Measurements from ENCODE around the gene ZBTB5.
A peak's percentile ranks its signal among the peaks of the same experiment; 100 is the strongest.
"Not testable (repeated sequence)": the region's sequence is repeated elsewhere in the genome, so short reads cannot be mapped to it uniquely, and the experiment has no call there.

Gene ZBTB5, protein sequence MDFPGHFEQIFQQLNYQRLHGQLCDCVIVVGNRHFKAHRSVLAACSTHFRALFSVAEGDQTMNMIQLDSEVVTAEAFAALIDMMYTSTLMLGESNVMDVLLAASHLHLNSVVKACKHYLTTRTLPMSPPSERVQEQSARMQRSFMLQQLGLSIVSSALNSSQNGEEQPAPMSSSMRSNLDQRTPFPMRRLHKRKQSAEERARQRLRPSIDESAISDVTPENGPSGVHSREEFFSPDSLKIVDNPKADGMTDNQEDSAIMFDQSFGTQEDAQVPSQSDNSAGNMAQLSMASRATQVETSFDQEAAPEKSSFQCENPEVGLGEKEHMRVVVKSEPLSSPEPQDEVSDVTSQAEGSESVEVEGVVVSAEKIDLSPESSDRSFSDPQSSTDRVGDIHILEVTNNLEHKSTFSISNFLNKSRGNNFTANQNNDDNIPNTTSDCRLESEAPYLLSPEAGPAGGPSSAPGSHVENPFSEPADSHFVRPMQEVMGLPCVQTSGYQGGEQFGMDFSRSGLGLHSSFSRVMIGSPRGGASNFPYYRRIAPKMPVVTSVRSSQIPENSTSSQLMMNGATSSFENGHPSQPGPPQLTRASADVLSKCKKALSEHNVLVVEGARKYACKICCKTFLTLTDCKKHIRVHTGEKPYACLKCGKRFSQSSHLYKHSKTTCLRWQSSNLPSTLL

GRCh38 chr9:37465249-37466036 lies at the start of gene ZBTB5:
Gene ZBTB5 (minus strand): TSS chr9:37465450. CDS start chr9:37442551, 22,899 bp downstream.
- DNase-seq (ENCODE audit: extremely low read depth in 1 of 2, low read depth in 1 of 2), result peak; percentile 96 to 99

GRCh38 chr9:37514999-37515398 lies 49.7 kb upstream of the ZBTB5 start:
- no peak for DNase-seq (ENCODE audit: extremely low read depth in 1 of 2, low read depth in 1 of 2)

GRCh38 chr9:37514415-37514814 lies 49.2 kb upstream of the ZBTB5 start:
- not testable (repeated sequence) for DNase-seq (ENCODE audit: extremely low read depth in 1 of 2, low read depth in 1 of 2)

GRCh38 chr9:37512437-37512836 lies 47.2 kb upstream of the ZBTB5 start:
- DNase-seq (ENCODE audit: extremely low read depth in 1 of 2, low read depth in 1 of 2), result no peak

DNA sequence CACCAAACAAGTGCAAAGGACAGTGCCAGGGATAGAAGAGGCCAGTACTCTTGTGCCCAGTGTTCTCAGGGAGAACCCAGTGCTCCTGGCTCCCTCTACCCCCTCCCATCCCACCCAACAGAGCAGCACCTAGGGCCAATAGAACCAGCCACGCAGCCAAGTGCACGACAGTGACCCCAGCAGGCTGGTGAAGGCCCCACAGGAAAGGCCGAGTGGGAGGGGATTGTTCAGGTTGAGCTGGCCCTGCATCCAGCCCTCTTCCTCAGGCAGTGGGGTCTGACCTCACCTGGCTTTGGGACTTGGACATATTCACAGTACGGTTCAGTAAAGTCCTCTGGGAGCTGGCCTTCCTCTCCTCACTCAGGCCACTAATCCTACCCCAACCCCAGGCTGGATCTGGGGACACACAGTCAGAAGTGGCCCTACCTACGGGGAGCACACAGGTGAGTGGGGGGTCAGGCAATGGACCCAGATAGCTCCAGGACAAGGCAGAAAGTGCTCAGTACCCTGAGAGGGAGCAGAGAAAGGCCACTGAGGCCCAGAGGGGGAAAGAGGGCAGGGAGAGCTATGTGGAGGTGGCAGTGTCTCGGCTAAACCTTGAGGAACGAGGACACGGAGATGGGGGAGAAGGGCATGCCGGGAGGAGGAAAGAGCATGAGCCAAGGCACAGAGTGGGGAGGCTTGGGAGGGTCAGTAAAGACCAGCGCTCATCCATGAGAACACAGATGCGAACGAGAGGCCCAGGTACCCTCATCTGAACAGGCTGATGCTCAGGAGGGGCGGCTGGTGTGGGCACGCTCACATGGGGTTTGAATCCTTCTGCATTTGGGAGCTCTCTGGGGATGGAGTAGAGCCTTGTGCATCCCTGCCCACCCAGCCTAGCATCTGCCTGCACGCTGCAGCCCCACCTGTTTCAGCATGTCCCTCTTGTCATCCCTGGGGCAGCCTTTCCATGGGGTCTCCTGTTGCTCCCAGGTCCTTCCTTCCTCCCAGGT lies 46.1 kb upstream of the ZBTB5 start:
- no peak for DNase-seq (ENCODE audit: extremely low read depth in 1 of 2, low read depth in 1 of 2)

DNA sequence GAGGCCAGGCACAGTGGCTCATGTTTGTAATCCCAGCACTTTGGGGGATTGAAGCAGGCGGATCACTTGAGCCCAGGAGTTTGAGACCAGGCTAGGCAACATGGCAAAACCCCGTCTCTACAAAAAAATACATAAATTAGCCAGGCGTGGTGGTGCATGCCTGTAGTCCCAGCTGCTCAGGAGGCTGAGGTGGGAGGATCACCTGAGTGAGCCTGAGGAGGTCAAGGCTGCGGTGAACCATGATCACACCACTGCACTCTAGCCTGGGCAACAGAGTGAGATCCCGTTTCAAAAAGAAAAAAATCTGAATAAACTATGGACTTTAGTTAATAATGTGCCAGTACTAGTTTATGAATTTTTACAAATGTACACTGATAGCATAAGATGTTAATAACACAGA lies 44.8 kb upstream of the ZBTB5 start:
- not testable (repeated sequence) for DNase-seq (ENCODE audit: extremely low read depth in 1 of 2, low read depth in 1 of 2)

DNA sequence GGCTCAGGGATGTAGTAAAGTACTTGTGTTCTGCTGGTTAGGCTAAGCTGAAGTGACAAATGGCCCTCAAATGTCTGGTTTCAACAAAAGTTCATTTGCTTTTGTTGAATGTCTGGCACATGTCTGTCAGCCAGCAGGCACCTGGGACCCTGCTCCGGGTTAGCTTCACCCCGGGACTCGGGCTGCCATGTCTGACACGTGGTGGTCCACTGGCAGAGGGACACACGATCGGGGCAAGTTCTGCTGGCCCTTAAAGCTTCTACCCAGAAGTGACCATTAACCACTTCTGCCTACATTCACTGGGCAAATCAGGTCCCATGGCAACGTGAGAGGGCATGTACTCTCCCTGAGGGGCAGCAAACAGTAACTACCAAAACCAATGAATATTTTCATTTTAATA lies 44.3 kb upstream of the ZBTB5 start:
- no peak for DNase-seq (ENCODE audit: extremely low read depth in 1 of 2, low read depth in 1 of 2)

GRCh38 chr9:37508834-37509206 lies 43.6 kb upstream of the ZBTB5 start:
- no peak for DNase-seq (ENCODE audit: extremely low read depth in 1 of 2, low read depth in 1 of 2)

GRCh38 chr9:37508135-37508833 lies 43.0 kb upstream of the ZBTB5 start:
- no peak for DNase-seq (ENCODE audit: extremely low read depth in 1 of 2, low read depth in 1 of 2)

GRCh38 chr9:37507566-37508134 lies 42.4 kb upstream of the ZBTB5 start:
- DNase-seq (ENCODE audit: extremely low read depth in 1 of 2, low read depth in 1 of 2), result no peak

GRCh38 chr9:37504605-37505004 lies 39.4 kb upstream of the ZBTB5 start:
- DNase-seq (ENCODE audit: extremely low read depth in 1 of 2, low read depth in 1 of 2), result no peak

DNA sequence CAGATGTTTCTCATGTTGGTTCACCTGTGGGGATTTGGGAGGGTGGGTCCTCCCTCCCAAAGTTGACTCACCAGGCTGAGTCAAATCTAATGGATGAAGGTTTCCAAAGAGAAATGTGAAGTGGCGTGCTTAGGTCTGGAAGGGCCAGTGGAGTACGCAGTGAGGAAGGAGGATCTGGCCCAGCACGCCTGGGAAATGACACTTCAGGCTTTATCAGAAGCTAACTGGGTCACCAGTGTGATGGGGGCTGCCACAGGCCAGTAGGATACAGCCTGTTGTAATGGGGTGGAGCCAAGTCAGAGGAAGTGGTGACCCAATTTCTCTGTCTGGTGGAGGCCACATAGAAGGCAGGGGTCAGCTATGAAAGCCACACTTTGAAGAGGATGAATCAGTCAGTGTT lies 38.5 kb upstream of the ZBTB5 start:
- DNase-seq (ENCODE audit: extremely low read depth in 1 of 2, low read depth in 1 of 2), result no peak

GRCh38 chr9:37501957-37502596 lies 36.8 kb upstream of the ZBTB5 start:
- DNase-seq (ENCODE audit: extremely low read depth in 1 of 2, low read depth in 1 of 2), result no peak

- DNase-seq (ENCODE audit: extremely low read depth in 1 of 2, low read depth in 1 of 2), result no peak
Observed at GRCh38 chr9:37499297-37499696, 34.0 kb upstream of the ZBTB5 start.

- no peak for DNase-seq (ENCODE audit: extremely low read depth in 1 of 2, low read depth in 1 of 2)
Observed at GRCh38 chr9:37498457-37498856, 33.2 kb upstream of the ZBTB5 start.

DNA sequence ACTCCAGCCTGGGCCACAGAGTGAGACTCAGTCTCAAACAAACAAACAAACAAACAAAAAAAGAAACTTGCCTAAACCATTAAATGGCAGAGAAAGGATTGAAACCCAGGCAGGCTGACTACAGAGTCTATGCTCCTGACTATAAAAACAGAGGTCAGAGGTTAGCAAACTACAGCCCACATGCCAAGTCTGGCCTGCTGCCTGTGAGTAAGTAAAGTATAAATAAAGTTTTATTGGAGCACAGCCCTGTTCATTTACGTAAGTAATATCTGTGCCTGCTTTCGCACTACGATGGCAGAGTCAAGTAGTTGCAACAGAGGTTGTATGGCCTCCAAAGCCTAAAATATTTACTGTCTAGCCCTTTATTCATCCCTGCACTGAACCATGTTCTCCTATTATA lies 32.1 kb upstream of the ZBTB5 start:
- no peak for DNase-seq (ENCODE audit: extremely low read depth in 1 of 2, low read depth in 1 of 2)

DNA sequence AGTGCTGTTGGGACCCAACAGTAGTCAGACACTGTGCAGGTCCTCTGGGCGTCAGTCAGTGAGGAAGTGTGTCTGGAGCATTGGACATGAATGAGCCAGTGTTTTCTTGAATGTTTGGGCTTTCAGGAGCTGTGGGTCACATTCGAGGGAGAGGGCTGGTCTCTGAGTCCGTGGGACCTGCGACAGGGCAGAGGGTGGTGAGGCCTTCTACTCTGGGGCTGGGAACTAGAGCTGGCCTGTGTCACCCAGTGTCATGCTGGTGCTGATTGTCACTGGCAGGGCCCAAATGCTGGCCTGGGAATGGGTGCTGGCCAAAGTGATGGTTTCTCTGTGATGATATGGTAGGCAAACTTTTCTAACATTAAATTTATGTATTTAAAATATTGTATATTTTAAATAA lies 30.8 kb upstream of the ZBTB5 start:
- DNase-seq (ENCODE audit: extremely low read depth in 1 of 2, low read depth in 1 of 2), result no peak

GRCh38 chr9:37495571-37495970 lies 30.3 kb upstream of the ZBTB5 start:
- no peak for DNase-seq (ENCODE audit: extremely low read depth in 1 of 2, low read depth in 1 of 2)

GRCh38 chr9:37491939-37492338 lies 26.7 kb upstream of the ZBTB5 start:
- DNase-seq (ENCODE audit: extremely low read depth in 1 of 2, low read depth in 1 of 2), result no peak
